Ovary (tissue), 3 donors: Measurements from ENCODE around the gene POLA2.

Source experiments
- POLR2A ChIP-seq: fragments of 450-650 bp; IDR thresholded peaks from one replicate; pipeline ENCODE4 v1.6.1; 2017; ENCODE audit warnings: antibody characterized with exemption, mild to moderate bottlenecking, moderate library complexity
- TF ChIP-seq, protein P1 (sequence below), 3 donors: fragments of 450-650 bp in 2 of 3; fragments of 200-600 bp in 1 of 3; IDR thresholded peaks; one replicate each; pipeline versions ENCODE4 v1.5.1 to v1.8.0; 2016 to 2022; ENCODE audit warnings: antibody characterized with exemption in 3 of 3, mild to moderate bottlenecking in 1 of 3
- donor health status: DM: no; HTN: no; CAD: no.

DNA sequence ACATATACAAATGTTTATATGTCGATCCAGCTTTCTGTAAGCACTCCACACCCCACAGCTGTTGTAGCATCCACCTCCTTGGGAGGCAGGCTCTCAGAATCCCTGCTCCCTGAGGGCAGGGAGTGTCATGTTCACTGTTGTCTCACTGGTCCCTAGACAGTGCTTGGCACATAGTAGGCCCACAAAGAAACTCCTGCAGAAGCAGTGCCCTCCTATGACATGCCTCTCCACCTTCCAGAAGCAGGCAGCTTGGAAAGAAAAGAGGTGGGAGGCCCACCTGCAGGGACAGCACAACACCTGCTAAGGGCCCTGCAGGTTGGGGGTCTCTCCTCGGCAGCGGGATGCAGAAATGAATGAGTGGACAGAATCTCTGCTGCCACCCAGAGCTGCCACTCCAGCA is 41.8 kb downstream of the POLA2 start:
- TF ChIP-seq, protein P1, sequence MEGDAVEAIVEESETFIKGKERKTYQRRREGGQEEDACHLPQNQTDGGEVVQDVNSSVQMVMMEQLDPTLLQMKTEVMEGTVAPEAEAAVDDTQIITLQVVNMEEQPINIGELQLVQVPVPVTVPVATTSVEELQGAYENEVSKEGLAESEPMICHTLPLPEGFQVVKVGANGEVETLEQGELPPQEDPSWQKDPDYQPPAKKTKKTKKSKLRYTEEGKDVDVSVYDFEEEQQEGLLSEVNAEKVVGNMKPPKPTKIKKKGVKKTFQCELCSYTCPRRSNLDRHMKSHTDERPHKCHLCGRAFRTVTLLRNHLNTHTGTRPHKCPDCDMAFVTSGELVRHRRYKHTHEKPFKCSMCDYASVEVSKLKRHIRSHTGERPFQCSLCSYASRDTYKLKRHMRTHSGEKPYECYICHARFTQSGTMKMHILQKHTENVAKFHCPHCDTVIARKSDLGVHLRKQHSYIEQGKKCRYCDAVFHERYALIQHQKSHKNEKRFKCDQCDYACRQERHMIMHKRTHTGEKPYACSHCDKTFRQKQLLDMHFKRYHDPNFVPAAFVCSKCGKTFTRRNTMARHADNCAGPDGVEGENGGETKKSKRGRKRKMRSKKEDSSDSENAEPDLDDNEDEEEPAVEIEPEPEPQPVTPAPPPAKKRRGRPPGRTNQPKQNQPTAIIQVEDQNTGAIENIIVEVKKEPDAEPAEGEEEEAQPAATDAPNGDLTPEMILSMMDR (IDR thresholded peaks at IDR 0.05), result no peak
- no peak for TF ChIP-seq POLR2A
